Activated naive CD8-positive, alpha-beta T cell treated with anti-CD3 and anti-CD28 coated beads, Interleukin-2, amount 10 ng/mL, durations not matched to agents 7 days and 5 days (primary cell): Measurements from ENCODE around the gene TMEM236. TPM values are rescaled to one million over a fixed set of nuclear protein-coding genes. Genes with fewer than 3 reads are reported as not detected.

ENCODE experiments used
- ATAC-seq: fragments of 150-1000 bp; cut with Tn5 transposase; one replicate; pipeline ENCODE4 v1.10.0; 2021; ENCODE audit warnings: low read depth, moderate library complexity
- POLR2A ChIA-PET: fragments of 350-600 bp; sonication (Branson Sonifier 250); formaldehyde crosslinking; loops from one replicate; lab custom pipeline; 2021; ENCODE audit warnings: antibody characterized with exemption; lab: Charles Lee
- DNase-seq: peaks from one replicate; pipeline ENCODE4 v3.0.0; 2021
- H3K27ac Mint-ChIP-seq: one replicate; pipeline ENCODE4 v1.8.0; 2022; ENCODE audit warnings: mild to moderate bottlenecking, mixed read lengths
- H3K27me3 Mint-ChIP-seq: one replicate; pipeline ENCODE4 v1.8.0; 2022; ENCODE audit warnings: mild to moderate bottlenecking, moderate library complexity, mixed read lengths
- H3K36me3 Mint-ChIP-seq: one replicate; pipeline ENCODE4 v1.8.0; 2021; ENCODE audit warnings: mild to moderate bottlenecking, mixed read lengths
- H3K4me1 Mint-ChIP-seq: one replicate; pipeline ENCODE4 v1.8.0; 2021; ENCODE audit warnings: mixed read lengths
- H3K4me3 Mint-ChIP-seq: one replicate; pipeline ENCODE4 v1.8.0; 2022; ENCODE audit warnings: mild to moderate bottlenecking, moderate library complexity, mixed read lengths
- H3K9me3 Mint-ChIP-seq: one replicate; pipeline ENCODE4 v1.8.0; 2021; ENCODE audit warnings: mixed read lengths
- microRNA-seq: library from miRNA; unstranded; fragments of <30 nt; microRNA quantifications from one replicate; pipeline ENCODE4 v1.2.0, GENCODE V29; 2022
- total RNA-seq, 2 experiments: library from RNA; stranded (reverse); gene quantifications; one replicate each; pipeline ENCODE4 v1.2.3, GENCODE V29; 2021

TMEM236 gene
- total RNA-seq, 2 experiments from 2014 or later = 0.08 to 0.11 TPM

DNA sequence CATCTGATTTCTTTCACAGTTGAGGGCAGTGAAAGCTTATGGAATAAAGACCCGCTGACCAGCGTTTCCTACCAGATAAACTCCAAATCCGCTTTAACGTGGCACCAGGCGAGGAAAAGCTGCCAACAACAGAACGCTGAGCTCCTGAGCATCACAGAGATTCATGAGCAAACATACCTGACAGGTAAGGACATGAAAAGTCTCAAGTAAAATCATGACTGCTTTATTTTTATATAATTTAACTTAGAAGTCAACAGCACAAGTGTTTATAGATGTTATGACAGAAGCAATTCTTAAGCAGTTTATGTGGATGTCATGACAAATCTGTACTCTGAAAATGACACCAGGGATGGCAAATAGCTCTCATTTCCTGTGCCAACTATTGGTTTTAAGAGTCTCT lies 81.7 kb downstream of the TMEM236 start:
- H3K9me3 Mint-ChIP-seq = peaks cover 2% of the 10 kb centered on the region
- H3K36me3 Mint-ChIP-seq = no peaks in the 10 kb centered on the region
- ATAC-seq = no peak
- POLR2A ChIA-PET = no interaction called here
- H3K4me3 Mint-ChIP-seq = no peak overlapping the region
- H3K27ac Mint-ChIP-seq = no peak overlapping the region
- peaks cover 16% of the 10 kb centered on the region for H3K27me3 Mint-ChIP-seq
- H3K4me1 Mint-ChIP-seq = no peaks in the 10 kb centered on the region
- no peak for DNase-seq

DNA sequence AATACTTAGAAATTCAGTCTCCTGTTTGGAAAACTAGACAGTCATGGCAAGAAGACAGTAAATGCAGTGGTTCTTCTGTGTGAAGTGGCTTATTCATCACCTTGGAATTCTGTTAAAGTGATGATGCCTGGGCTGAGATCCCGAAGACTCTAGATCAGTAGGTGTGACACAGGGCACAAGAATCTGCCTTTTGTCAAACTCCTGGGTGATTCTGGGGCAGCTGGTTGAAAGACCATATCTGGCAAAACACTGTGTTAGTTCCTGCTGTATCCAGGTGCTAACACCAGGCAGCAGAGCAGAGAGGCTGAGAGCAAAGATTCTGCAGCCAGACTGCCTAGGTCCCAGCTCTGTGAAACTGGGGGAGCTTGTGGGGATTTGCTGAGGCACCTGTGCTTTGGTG lies 83.7 kb downstream of the TMEM236 start:
- Mint-ChIP-seq H3K9me3 (no peaks in the 10 kb centered on the region), H3K36me3 (no peaks in the 10 kb centered on the region), H3K4me3 (no peak overlapping the region), H3K27me3 (peaks cover 17% of the 10 kb centered on the region), H3K4me1 (no peaks in the 10 kb centered on the region), H3K27ac (no peak overlapping the region)
- POLR2A ChIA-PET = no interaction called here
- ATAC-seq (no peak), DNase-seq (no peak)

DNA sequence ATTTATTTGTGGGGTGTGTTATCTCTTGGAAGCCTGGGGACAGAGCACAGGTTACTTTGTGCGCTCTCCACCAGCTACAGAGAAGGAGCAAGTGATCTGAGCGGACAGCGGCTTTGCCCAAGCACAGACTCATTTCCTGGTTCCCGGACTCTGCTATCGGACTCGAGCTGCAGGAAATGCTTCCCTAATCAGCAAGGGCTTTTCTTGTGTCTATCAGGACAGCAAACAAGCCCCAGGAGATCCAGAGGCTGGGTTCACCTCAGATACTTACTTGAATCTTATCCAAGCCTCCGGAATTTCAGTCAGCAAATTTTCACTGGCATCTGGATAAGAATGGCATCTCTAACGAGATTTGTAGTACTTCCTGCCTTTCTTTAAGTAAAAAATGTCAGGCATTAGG lies 84.9 kb downstream of the TMEM236 start:
- POLR2A ChIA-PET = no interaction called here
- DNase-seq (no peak), ATAC-seq (no peak)
- Mint-ChIP-seq H3K36me3 (no peaks in the 10 kb centered on the region), H3K4me1 (no peaks in the 10 kb centered on the region), H3K27me3 (peaks cover 19% of the 10 kb centered on the region), H3K27ac (no peak overlapping the region), H3K9me3 (no peaks in the 10 kb centered on the region), H3K4me3 (no peak overlapping the region)

DNA sequence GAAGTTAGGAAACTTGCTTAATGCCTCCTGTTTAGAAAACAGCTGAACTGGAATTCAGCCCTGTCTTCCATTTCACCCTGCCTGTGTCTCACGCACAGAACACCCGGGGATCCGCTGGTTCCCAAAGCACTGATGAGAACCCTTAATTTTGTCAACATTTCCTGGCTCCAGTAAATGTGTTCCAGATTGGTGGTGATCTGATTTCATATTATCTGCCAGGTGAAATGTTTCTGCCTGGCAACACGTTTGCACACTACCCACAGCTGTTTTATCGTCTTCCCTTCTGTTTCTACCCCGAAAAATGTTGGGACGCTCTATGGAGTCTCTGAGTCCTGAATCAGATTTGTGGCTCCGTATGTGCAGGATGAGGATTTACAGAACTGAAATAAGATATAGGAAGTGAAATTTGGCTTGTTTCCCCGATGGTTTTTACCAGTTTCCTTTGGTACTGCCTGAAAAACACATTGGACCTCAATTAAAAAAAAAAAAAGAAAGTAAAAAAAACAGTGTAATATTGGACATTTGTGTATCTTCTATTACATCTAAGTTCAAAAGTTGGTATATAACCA lies 86.2 kb downstream of the TMEM236 start:
- Mint-ChIP-seq H3K27ac (no peak overlapping the region), H3K27me3 (peaks cover 19% of the 10 kb centered on the region), H3K4me3 (no peak overlapping the region), H3K4me1 (no peaks in the 10 kb centered on the region), H3K9me3 (no peaks in the 10 kb centered on the region), H3K36me3 (no peaks in the 10 kb centered on the region)
- POLR2A ChIA-PET = no interaction called here
- DNase-seq (no peak), ATAC-seq (no peak)

DNA sequence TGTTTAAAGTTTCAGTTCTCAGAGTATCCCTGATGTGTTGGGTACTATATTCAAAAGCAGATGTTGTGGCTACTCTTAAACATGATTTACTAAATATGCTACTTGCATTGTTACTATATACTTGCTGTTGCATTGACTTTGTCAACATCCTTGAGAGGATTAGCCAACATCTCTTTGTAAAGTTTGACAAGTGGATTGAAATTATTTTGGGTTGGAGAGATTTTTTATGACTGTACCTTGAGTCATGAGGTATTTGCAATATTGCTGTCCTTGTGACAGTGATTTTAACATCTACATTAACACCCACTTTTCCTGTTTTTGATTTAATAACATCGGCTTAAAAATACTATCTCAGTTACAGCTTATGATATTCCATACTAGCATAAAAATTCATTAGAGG lies 89.0 kb downstream of the TMEM236 start:
- ATAC-seq = no peak

DNA sequence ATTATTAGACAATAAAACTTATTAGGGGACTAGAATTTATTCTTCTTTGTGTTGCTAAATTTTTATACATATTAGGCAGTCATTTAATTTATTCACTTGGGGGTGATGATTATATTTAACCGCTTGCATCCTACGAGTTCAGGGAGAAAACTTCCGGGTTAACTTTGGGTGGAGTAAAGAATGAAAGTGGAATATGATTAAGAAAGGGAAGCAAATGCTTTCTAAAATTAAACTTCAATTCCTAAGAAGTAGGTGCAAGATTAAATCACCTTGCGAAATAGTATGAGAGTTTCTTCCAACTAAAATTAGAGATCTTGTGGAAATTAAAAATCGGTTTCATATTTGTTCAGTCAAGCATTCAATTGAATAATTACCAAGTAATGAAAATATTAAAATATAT lies 90.6 kb downstream of the TMEM236 start:
- Mint-ChIP-seq H3K36me3 (no peaks in the 10 kb centered on the region), H3K27me3 (peaks cover 16% of the 10 kb centered on the region), H3K27ac (no peak overlapping the region), H3K4me1 (no peaks in the 10 kb centered on the region), H3K4me3 (no peak overlapping the region), H3K9me3 (no peaks in the 10 kb centered on the region)
- ATAC-seq (no peak), DNase-seq (no peak)
- POLR2A ChIA-PET = no interaction called here

More for the DNA sequence above, 89.0 kb downstream of the TMEM236 start:
- no peaks in the 10 kb centered on the region for H3K4me1 Mint-ChIP-seq
- POLR2A ChIA-PET = no interaction called here
- peaks cover 17% of the 10 kb centered on the region for H3K27me3 Mint-ChIP-seq
- H3K4me3 Mint-ChIP-seq = no peak overlapping the region
- H3K9me3 Mint-ChIP-seq = no peaks in the 10 kb centered on the region
- no peaks in the 10 kb centered on the region for H3K36me3 Mint-ChIP-seq
- no peak overlapping the region for H3K27ac Mint-ChIP-seq
- DNase-seq = no peak

DNA sequence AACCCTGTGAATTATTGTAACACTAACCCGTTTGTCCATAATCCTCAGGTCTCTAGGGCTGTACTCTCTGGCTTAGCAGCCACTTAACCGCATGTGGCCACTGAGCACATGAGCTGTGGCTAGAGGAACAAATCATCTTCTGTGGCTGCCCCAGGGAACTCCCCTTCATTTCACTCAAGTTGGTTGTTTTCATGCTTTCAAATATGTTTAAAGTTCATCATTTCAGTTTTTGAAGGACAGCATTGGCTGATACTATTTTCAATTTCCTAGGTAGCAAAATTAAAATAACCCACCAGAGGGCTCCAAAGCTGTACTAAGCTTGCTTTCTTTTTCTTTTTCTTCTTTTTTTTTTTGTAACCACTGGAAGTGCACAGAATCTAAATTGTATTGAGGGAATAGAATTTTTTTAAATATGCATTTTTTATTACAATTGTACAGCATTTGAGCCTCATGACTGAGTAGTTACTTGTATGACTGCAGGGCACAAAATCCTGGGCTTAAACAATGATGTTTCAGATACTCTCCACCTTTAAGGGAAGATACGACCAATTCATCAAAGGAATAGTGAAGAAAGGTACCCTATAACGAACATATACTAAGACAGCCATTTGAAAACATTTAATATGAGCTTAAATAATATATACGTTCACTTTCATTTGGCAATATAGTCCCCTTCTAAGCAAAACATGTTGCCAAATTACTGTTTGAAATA lies 95.7 kb downstream of the TMEM236 start:
- no peaks in the 10 kb centered on the region for H3K36me3 Mint-ChIP-seq
- H3K27me3 Mint-ChIP-seq = peaks cover 12% of the 10 kb centered on the region
- H3K4me1 Mint-ChIP-seq = no peaks in the 10 kb centered on the region
- H3K9me3 Mint-ChIP-seq = no peaks in the 10 kb centered on the region
- DNase-seq = no peak
- POLR2A ChIA-PET = no interaction called here
- H3K4me3 Mint-ChIP-seq = no peak overlapping the region
- ATAC-seq = no peak
- H3K27ac Mint-ChIP-seq = no peak overlapping the region

DNA sequence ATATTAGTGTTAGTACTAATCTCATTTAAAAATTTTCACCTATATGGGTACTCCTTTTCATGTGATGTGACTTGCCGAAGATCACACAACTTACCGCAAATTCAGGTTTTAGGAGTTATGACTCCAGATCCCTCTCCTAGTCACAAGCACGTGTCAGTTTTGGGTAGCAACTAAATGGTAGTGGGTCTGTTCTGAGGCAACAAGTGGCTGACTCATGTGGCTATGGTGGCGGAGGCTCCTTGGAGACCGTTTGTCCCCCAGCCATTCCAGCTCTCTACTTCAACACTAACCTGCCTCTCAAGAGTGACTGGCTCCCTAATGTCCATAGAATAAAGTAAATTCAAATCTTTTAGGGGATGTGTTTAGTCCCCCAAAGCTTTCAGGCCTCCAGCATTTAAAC lies 96.6 kb downstream of the TMEM236 start:
- H3K4me1 Mint-ChIP-seq = no peaks in the 10 kb centered on the region
- H3K27ac Mint-ChIP-seq = no peak overlapping the region
- POLR2A ChIA-PET = no interaction called here
- no peak overlapping the region for H3K4me3 Mint-ChIP-seq
- ATAC-seq (no peak), DNase-seq (no peak)
- H3K27me3 Mint-ChIP-seq = peaks cover 10% of the 10 kb centered on the region
- no peaks in the 10 kb centered on the region for H3K36me3 Mint-ChIP-seq
- no peaks in the 10 kb centered on the region for H3K9me3 Mint-ChIP-seq

Small RNAs within 50 kb of the gene (microRNA-seq; reads per million reads assigned to microRNA genes)
- gene MIR511 = not detected

Other genes starting within 250 kb of the TMEM236 start
- under 1 TPM; 0.61 to 0.88 TPM for gene HACD1, start 134.8 kb upstream of the TMEM236 start, total RNA-seq
- gene STAM, start 108.0 kb upstream of the TMEM236 start, total RNA-seq = 10 to 100 TPM; 20.0 to 23.1 TPM
- 1 to 10 TPM; 1.5 to 1.7 TPM for gene MRC1, start 57.1 kb downstream of the TMEM236 start, total RNA-seq
- gene SLC39A12, start 199.7 kb downstream of the TMEM236 start, total RNA-seq = not detected